ENCODE results near the gene MRPL55. TPM values are rescaled to one million over a fixed set of nuclear protein-coding genes. Genes with fewer than 3 reads are reported as not detected.

The MRPL55 gene
- total and polyA plus RNA-seq, 5 experiments from 2014 or later: 61.9 to 130 (median 96.9) TPM

GRCh38 chr1:228104526-228105269, 4.4 kb downstream of the MRPL55 start:
- Mint-ChIP-seq H3K36me3 (peaks cover 0 to 24% (median 0%) of the 10 kb centered on the region in 3 donors), H3K27ac (peak overlapping the region in 8 of 10 donors; percentile 59 to 98 (median 83)), H3K4me1 (peaks cover 14 to 45% (median 42%) of the 10 kb centered on the region in 4 donors), H3K9me3 (no peaks in the 10 kb centered on the region), H3K27me3 (peaks cover 0 to 1% (median 0%) of the 10 kb centered on the region in 5 donors), H3K4me3 (peak overlapping the region; percentile 46 to 98 (median 86))
- ATAC-seq: no peak
- POLR2A ChIA-PET: interaction anchor here (1.0 to 2.6 kb wide), 3 partner anchors 16 to 61 kb away, joined by 3 to 11 read pairs (median 7); partner anchors contain the start of genes ARF1 and IBA57
- no peak for DNase-seq

GRCh38 chr1:228102791-228103620, 6.1 kb downstream of the MRPL55 start, which contains the start of gene C1orf35:
C1orf35 (minus strand) TSS chr1:228103325; CDS start chr1:228103227, 98 bp downstream.
- peaks cover 0 to 39% (median 0%) of the 10 kb centered on the region in 3 donors for H3K36me3 Mint-ChIP-seq
- ATAC-seq (peak; percentile 80 to 81), DNase-seq (peak; percentile 89 to 96 (median 94))
- peak within 1 kb of the TSS; percentile 91 to 98 (median 92) for H3K4me3 Mint-ChIP-seq
- H3K27me3 Mint-ChIP-seq: peaks cover 0 to 1% (median 0%) of the 10 kb centered on the region in 5 donors
- H3K4me1 Mint-ChIP-seq: peaks cover 10 to 35% (median 33%) of the 10 kb centered on the region in 4 donors
- POLR2A ChIA-PET: interaction anchor here (0.8 to 1.1 kb wide), 2 partner anchors 20 to 62 kb away, joined by 4 to 7 read pairs; partner anchors contain the start of genes ARF1 and IBA57
- H3K27ac Mint-ChIP-seq: peak within 1 kb of the TSS; percentile 88 to 98 (median 95)
- H3K9me3 Mint-ChIP-seq: no peaks in the 10 kb centered on the region

DNA sequence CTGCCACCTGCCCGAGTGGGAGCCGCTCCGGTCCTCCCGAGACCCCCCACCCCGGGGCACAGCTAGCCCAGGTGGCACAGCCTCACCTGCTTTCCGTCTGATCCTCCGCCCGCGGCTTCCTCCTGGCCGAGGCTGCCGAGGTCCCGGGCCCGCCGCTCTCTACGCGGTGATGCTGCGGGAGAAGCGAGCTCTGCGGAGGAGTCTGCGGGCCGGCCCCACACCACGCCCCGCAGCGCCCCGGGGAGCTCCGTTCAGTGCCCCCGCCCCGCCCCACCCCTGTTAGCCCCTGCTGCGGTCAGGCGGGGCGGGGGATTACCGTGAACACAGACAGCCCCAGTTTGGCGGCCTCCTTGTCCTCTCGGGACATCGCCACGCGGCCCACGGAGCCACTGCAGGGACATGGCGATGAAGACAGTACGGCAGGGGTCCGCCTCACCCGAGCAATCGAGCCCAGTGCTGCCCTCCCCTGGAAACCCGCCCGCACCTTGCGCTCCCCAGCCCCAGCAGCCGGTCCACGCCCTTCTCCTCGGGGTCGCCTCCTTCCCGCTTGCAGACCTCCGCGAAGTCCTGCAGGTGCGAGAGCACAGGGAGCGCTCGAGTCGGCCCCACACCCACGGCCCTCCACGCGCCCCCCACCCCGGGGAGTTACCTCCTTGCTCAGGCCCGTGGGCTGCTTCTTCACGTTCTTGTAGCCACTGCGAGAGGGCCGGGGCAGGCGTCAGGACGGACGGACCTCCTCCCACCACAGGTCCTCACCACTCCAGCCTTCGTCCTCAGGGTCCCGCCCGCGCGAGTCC, 6.9 kb downstream of the MRPL55 start:
- peaks cover 10 to 34% (median 32%) of the 10 kb centered on the region in 4 donors for H3K4me1 Mint-ChIP-seq
- peaks cover 0 to 43% (median 0%) of the 10 kb centered on the region in 3 donors for H3K36me3 Mint-ChIP-seq
- peak overlapping the region; percentile 65 to 98 (median 80) for H3K4me3 Mint-ChIP-seq
- no peaks in the 10 kb centered on the region for H3K9me3 Mint-ChIP-seq
- POLR2A ChIA-PET: interaction anchor here (0.5 to 0.7 kb wide), 2 partner anchors 16 to 305 kb away, joined by 3 to 4 read pairs; partner anchors contain the start of gene TRIM11
- peak; percentile 55 to 61 for ATAC-seq
- peak; percentile 45 to 79 (median 60) for DNase-seq
- H3K27me3 Mint-ChIP-seq: peaks cover 0 to 1% (median 0%) of the 10 kb centered on the region in 5 donors
- H3K27ac Mint-ChIP-seq: peak overlapping the region in 9 of 10 donors; percentile 25 to 95 (median 88)

DNA sequence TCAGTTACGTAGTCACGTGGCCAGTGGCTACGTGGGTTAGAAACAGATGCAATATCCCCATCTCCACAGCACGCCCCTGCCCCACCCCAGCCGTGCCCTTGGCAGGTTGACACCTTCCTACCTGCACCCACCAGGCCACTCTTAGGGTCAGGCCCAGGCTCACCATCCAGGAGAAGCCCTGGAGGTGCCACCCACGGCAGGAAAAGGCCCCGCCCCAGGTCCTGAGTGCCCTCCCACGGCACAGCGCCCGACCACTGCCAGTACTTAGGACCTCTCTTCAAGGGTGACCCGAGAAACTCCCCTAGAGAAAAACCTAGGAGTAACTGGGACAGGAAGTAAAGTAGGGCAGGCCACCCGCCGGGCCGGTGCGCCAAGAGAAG, 7.5 kb downstream of the MRPL55 start:
- Mint-ChIP-seq H3K4me1 (peaks cover 10 to 31% (median 30%) of the 10 kb centered on the region in 4 donors), H3K27me3 (peaks cover 0 to 1% (median 0%) of the 10 kb centered on the region in 5 donors), H3K27ac (peak overlapping the region; percentile 63 to 93 (median 90)), H3K9me3 (no peaks in the 10 kb centered on the region), H3K36me3 (peaks cover 0 to 41% (median 0%) of the 10 kb centered on the region in 3 donors), H3K4me3 (peak overlapping the region; percentile 24 to 98 (median 78))
- POLR2A ChIA-PET: no interaction called here
- DNase-seq: peak in 1 of 10 donors; percentile 61
- no peak for ATAC-seq

DNA sequence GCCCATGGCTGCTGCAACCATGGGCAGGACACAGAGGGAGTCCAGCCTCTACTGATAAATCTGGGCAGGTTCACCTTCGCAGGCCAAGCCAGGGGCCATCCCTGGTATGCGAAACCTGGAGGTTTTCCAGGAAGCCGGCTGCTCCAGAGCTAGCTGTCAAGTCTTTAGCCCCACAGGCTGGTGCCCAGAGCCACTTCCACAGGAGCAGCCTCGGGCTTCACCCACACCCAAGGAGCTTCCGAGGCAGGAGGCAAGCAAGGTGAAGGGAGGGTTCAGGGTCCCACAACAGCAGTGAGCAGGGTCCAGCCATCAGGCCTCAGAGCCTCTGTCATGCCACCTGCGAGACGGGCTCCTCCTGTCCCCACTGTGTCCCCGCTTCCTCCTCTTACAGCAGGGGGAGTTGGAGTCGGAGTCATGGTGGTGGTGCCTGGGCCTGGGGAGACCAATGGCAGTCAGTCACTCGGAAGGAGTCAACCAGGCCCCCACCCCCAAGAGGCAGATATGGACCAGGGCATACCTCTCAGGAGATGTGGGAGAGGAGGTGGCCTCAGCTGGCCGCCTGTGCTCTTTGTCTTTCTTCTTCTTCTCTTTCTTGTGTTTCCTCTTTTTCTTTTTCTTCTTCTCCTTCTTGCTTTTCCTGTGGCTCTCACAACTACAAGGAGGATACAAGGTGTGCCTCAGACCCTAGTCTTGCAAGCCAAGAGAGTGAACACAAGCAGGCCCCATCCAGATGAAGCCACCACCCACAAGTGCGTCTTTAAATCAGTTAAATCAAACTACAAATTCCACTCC, 8.1 kb downstream of the MRPL55 start:
- peaks cover 10 to 34% (median 32%) of the 10 kb centered on the region in 4 donors for H3K4me1 Mint-ChIP-seq
- H3K9me3 Mint-ChIP-seq: no peaks in the 10 kb centered on the region
- H3K4me3 Mint-ChIP-seq: peak overlapping the region; percentile 24 to 98 (median 78)
- DNase-seq (peak in 1 of 10 donors; percentile 56), ATAC-seq (no peak)
- peaks cover 0 to 1% (median 0%) of the 10 kb centered on the region in 5 donors for H3K27me3 Mint-ChIP-seq
- peak overlapping the region; percentile 63 to 93 (median 90) for H3K27ac Mint-ChIP-seq
- POLR2A ChIA-PET: interaction anchor here (1.5 kb wide), 1 partner anchor 19 kb away, joined by 3 read pairs; the partner anchor contains the start of gene ARF1
- H3K36me3 Mint-ChIP-seq: peaks cover 0 to 40% (median 0%) of the 10 kb centered on the region in 3 donors

GRCh38 chr1:228099331-228099732, 9.8 kb downstream of the MRPL55 start:
- peaks cover 20 to 47% (median 45%) of the 10 kb centered on the region in 4 donors for H3K4me1 Mint-ChIP-seq
- H3K4me3 Mint-ChIP-seq: no peak overlapping the region
- H3K27ac Mint-ChIP-seq: peak overlapping the region in 6 of 10 donors; percentile 17 to 93 (median 49)
- DNase-seq (peak in 1 of 10 donors; percentile 38), ATAC-seq (no peak)
- POLR2A ChIA-PET: interaction anchor here (0.8 to 2.7 kb wide), 6 partner anchors 9 to 67 kb away, joined by 3 to 14 read pairs (median 4); partner anchors contain the start of genes ARF1, IBA57 and MRPL55
- H3K27me3 Mint-ChIP-seq: peaks cover 0 to 1% (median 0%) of the 10 kb centered on the region in 5 donors
- peaks cover 0 to 13% (median 7%) of the 10 kb centered on the region in 9 donors for H3K9me3 Mint-ChIP-seq
- peaks cover 6 to 50% (median 11%) of the 10 kb centered on the region in 3 donors for H3K36me3 Mint-ChIP-seq

DNA sequence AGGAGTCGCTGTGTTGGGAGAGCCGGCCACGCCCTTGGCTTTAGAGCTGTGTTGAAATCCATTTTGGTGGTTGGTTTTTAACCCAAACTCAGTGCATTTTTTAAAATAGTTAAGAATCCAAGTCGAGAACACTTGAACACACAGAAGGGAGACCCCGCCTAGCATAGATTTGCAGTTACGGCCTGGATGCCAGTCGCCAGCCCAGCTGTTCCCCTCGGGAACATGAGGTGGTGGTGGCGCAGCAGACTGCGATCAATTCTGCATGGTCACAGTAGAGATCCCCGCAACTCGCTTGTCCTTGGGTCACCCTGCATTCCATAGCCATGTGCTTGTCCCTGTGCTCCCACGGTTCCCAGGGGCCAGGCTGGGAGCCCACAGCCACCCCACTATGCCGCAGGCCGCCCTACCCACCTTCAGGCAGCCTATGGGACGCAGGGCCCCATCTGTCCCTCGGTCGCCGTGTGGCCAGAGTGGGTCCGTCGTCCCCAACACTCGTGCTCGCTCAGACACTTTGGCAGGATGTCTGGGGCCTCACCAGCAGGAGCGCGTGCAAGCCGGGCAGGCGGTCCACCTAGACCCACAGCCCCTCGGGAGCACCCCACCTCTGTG, 10.7 kb downstream of the MRPL55 start:
- Mint-ChIP-seq H3K27me3 (peaks cover 0 to 1% (median 0%) of the 10 kb centered on the region in 5 donors), H3K4me1 (peaks cover 18 to 43% (median 41%) of the 10 kb centered on the region in 4 donors), H3K36me3 (peaks cover 6 to 50% (median 14%) of the 10 kb centered on the region in 3 donors), H3K27ac (peak overlapping the region in 4 of 10 donors; percentile 17 to 68 (median 50)), H3K9me3 (peaks cover 0 to 14% (median 7%) of the 10 kb centered on the region in 9 donors), H3K4me3 (peak overlapping the region in 1 of 10 donors; percentile 32)
- no peak for ATAC-seq
- POLR2A ChIA-PET: interaction anchor here (2.7 kb wide), 1 partner anchor 16 kb away, joined by 14 read pairs; the partner anchor contains the start of gene ARF1
- no peak for DNase-seq

DNA sequence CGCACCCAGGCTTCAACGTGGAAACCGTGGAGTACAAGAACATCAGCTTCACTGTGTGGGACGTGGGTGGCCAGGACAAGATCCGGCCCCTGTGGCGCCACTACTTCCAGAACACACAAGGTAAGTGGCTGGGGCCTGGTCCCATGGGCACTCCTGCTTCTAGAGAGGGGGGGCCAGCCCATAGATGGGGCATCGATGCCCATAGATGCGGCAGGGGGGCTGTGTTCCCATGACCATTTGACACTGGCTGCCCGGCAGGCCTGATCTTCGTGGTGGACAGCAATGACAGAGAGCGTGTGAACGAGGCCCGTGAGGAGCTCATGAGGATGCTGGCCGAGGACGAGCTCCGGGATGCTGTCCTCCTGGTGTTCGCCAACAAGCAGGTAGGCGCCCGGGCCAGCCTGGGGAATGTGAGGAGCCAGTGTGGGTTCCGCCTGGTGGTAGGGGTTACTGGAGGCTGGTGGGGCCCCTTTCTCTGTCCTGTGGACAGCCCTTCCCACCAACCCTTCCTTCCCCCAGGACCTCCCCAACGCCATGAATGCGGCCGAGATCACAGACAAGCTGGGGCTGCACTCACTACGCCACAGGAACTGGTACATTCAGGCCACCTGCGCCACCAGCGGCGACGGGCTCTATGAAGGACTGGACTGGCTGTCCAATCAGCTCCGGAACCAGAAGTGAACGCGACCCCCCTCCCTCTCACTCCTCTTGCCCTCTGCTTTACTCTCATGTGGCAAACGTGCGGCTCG, 11.6 kb downstream of the MRPL55 start:
- peaks cover 6 to 56% (median 14%) of the 10 kb centered on the region in 3 donors for H3K36me3 Mint-ChIP-seq
- H3K4me3 Mint-ChIP-seq: peak overlapping the region in 2 of 10 donors; percentile 45 to 60
- no peak for ATAC-seq
- peaks cover 0 to 14% (median 7%) of the 10 kb centered on the region in 9 donors for H3K9me3 Mint-ChIP-seq
- H3K4me1 Mint-ChIP-seq: peaks cover 17 to 44% (median 41%) of the 10 kb centered on the region in 4 donors
- POLR2A ChIA-PET: interaction anchor here (2.7 kb wide), 1 partner anchor 15 kb away, joined by 14 read pairs; the partner anchor contains the start of gene ARF1
- H3K27ac Mint-ChIP-seq: peak overlapping the region in 4 of 10 donors; percentile 10 to 68 (median 58)
- no peak for DNase-seq
- no peaks in the 10 kb centered on the region for H3K27me3 Mint-ChIP-seq

GRCh38 chr1:228096416-228097332, 12.4 kb downstream of the MRPL55 start:
- Mint-ChIP-seq H3K27me3 (no peaks in the 10 kb centered on the region), H3K4me1 (peaks cover 20 to 50% (median 47%) of the 10 kb centered on the region in 4 donors), H3K36me3 (peaks cover 6 to 62% (median 14%) of the 10 kb centered on the region in 3 donors), H3K27ac (peak overlapping the region in 2 of 10 donors; percentile 20 to 67), H3K4me3 (no peak overlapping the region), H3K9me3 (peaks cover 0 to 14% (median 7%) of the 10 kb centered on the region in 9 donors)
- POLR2A ChIA-PET: interaction anchor here (2.7 kb wide), 1 partner anchor 14 kb away, joined by 14 read pairs; the partner anchor contains the start of gene ARF1
- ATAC-seq: no peak
- peak in 1 of 10 donors; percentile 46 for DNase-seq
